ENCODE results near the gene IGF2.

DNA sequence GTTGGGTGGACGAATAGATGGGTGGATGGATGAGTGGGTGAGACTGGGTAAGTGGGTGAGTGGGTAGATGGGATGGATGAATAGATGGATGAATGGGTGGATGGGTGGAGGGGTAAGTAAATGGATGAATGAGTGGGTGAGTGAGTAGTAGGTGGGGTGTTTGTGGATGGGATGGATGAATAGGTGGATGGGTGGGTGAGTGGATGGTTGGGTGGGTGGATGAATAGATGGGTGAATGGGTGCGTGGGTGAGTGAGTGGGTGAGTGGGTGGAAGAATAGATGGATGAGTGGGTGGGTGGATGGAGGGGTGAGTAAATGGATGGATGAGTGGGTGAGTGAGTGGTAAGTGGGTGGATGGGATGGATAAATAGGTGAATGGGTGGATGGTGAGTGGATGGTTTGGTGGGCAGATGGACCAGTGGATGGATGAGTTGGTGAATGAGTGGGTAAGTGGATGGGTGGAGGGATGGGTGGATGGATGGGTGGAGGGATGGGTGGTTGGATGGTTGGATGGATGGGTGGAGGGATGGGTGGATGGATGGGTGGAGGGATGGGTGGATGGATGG lies 12.6 kb downstream of the IGF2 start:
- TF ChIP-seq, protein P1, sequence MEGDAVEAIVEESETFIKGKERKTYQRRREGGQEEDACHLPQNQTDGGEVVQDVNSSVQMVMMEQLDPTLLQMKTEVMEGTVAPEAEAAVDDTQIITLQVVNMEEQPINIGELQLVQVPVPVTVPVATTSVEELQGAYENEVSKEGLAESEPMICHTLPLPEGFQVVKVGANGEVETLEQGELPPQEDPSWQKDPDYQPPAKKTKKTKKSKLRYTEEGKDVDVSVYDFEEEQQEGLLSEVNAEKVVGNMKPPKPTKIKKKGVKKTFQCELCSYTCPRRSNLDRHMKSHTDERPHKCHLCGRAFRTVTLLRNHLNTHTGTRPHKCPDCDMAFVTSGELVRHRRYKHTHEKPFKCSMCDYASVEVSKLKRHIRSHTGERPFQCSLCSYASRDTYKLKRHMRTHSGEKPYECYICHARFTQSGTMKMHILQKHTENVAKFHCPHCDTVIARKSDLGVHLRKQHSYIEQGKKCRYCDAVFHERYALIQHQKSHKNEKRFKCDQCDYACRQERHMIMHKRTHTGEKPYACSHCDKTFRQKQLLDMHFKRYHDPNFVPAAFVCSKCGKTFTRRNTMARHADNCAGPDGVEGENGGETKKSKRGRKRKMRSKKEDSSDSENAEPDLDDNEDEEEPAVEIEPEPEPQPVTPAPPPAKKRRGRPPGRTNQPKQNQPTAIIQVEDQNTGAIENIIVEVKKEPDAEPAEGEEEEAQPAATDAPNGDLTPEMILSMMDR (IDR thresholded peaks at IDR 0.05) = no peak
- TF ChIP-seq POLR2A (IDR thresholded peaks at IDR 0.05) (no peak), POLR2AphosphoS5 (IDR thresholded peaks at IDR 0.05) (no peak), EP300 (IDR thresholded peaks at IDR 0.05) (no peak)
